HG02981 (cell line): ENCODE results near the gene RPAP2.
"Not testable (repeated sequence)": the region's sequence is repeated elsewhere in the genome, so short reads cannot be mapped to it uniquely, and the experiment has no call there.

Experiments used
- ATAC-seq: cut with Tn5 transposase; IDR thresholded peaks from one replicate; pipeline ENCODE4 v1.9.1; 2021; ENCODE audit warnings: mild to moderate bottlenecking, moderate library complexity; ENCODE audit not compliant: unreplicated experiment

The RPAP2 gene

GRCh38 chr1:92323473-92324453 lies 24.9 kb downstream of the RPAP2 start:
- no peak for ATAC-seq

- ATAC-seq: no peak
Observed at GRCh38 chr1:92324784-92325183, 25.9 kb downstream of the RPAP2 start.

GRCh38 chr1:92326681-92327080 lies 27.8 kb downstream of the RPAP2 start:
- no peak for ATAC-seq

GRCh38 chr1:92327794-92328193 lies 28.9 kb downstream of the RPAP2 start:
- no peak for ATAC-seq

GRCh38 chr1:92329347-92330129 lies 30.7 kb downstream of the RPAP2 start:
- no peak for ATAC-seq

- ATAC-seq: no peak
Observed at GRCh38 chr1:92333668-92334067, 34.8 kb downstream of the RPAP2 start.

- ATAC-seq: no peak
Observed at GRCh38 chr1:92340154-92340553, 41.3 kb downstream of the RPAP2 start.

GRCh38 chr1:92342401-92342800 lies 43.5 kb downstream of the RPAP2 start:
- no peak for ATAC-seq

- ATAC-seq: no peak
Observed at GRCh38 chr1:92343061-92343460, 44.2 kb downstream of the RPAP2 start.

- ATAC-seq: no peak
Observed at GRCh38 chr1:92346866-92347640, 48.2 kb downstream of the RPAP2 start.

- ATAC-seq: no peak
Observed at GRCh38 chr1:92352856-92353255, 54.0 kb downstream of the RPAP2 start.

GRCh38 chr1:92354259-92354658 lies 55.4 kb downstream of the RPAP2 start:
- no peak for ATAC-seq

- ATAC-seq: no peak
Observed at GRCh38 chr1:92356956-92357355, 58.1 kb downstream of the RPAP2 start.

GRCh38 chr1:92359382-92359781 lies 60.5 kb downstream of the RPAP2 start:
- ATAC-seq: not testable (repeated sequence)

GRCh38 chr1:92359986-92360385 lies 61.1 kb downstream of the RPAP2 start:
- ATAC-seq: no peak

GRCh38 chr1:92362970-92363369 lies 64.1 kb downstream of the RPAP2 start:
- ATAC-seq: no peak

GRCh38 chr1:92363401-92363800 lies 64.5 kb downstream of the RPAP2 start:
- ATAC-seq: no peak

GRCh38 chr1:92365378-92366039 lies 66.7 kb downstream of the RPAP2 start:
- ATAC-seq: no peak

GRCh38 chr1:92366040-92366395 lies 67.2 kb downstream of the RPAP2 start:
- no peak for ATAC-seq

GRCh38 chr1:92367496-92367895 lies 68.6 kb downstream of the RPAP2 start:
- ATAC-seq: peak; percentile 63

GRCh38 chr1:92372164-92372563 lies 73.3 kb downstream of the RPAP2 start:
- ATAC-seq: no peak
